CD4-positive, alpha-beta T cell treated with Interleukin-12 subunit alpha and Interleukin-12 subunit beta, for 1 hour (primary cell): Measurements from ENCODE around the gene TFPI.

Experiments
- DNase-seq: peaks from one replicate; pipeline ENCODE4 v3.0.0-alpha.2; 2020

The TFPI gene

DNA sequence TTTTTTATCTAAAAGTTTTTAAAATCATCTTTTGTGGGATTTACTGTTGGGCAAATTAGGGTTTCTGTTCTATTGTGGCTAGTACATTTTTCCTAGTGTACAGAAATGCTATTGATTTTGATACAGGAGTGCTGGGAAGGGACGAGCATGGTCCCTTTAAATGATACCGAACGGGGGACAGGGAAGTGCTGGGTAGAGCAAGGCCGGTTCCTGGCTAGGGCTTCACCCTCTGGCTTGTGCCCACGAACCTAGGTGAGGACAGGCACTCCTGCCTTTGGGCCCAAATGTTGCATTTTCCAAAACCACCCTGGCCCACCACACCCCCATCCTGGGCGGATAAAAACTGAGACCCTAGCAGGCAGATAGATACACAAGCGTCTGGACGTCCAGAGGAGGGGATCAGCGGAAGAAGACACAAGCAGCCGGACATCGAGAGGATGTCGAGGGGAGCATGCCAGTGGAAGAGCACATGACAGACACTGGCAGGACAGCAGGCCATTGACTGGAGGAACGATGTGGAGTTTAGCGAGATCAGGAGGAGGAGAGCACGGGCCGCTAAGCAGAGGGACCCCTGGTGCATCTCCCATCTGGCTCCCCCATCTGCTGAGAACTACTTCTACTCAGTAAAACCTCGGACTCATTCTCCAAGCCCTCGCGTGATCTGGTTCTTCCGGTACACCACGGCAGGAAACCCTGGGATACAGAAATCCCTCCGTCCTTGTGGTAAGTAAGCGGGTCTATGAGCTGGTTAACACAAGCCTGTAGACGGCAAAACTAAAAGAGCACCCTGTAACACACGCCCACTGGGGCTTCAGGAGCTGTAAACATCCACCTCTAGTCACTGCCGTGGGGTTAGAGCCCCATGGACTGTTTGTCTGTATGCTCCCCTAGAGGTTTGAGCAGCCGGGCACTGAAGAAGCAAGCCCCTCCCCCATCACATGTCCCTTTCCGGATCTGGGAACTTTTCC lies 92.7 kb downstream of the TFPI start:
- no peak for DNase-seq

DNA sequence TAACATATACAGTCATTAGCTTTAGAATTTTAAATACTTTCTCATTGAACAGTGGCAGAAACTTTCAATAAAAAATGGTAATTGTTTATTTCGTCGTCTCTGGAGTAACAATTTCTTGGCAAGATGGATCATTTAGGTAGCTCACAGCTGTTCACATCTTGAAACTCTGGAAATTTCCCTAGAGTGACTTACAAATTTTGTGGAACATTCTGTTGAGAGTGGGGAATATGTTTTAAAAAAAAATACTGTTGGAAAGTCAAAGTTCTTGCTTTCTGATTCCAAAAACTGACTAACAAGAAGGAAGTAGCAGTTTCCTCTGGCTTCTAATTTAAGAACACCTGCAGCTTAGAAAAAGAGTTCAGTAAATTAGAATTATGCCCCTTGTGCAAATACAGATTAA lies 95.0 kb downstream of the TFPI start:
- DNase-seq: no peak

DNA sequence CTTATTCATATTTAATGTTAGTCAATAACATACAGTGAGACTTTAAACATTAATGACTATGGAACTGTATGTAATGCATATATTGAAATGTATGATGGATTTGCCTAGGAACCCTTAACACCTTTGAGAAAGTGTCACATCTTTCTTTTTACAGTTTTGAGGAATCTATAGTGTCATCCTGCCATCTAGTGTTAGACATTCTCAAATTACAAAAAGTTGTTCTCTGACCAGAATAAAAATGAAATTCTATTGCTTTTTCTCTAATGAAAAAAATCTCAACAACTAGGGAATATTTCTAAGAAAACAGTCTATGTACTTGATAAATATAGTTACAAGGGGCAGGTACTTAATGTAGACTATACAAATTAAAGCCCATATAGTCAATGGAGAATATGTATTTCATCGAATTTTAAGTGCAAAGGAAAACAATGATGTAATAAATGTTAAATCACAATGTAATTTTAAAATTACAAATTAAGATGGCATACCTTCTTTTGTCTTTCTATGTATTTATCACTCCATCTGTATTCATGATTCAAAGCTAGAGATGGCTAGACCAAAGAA lies 101.1 kb downstream of the TFPI start:
- DNase-seq: peak; percentile 3

DNA sequence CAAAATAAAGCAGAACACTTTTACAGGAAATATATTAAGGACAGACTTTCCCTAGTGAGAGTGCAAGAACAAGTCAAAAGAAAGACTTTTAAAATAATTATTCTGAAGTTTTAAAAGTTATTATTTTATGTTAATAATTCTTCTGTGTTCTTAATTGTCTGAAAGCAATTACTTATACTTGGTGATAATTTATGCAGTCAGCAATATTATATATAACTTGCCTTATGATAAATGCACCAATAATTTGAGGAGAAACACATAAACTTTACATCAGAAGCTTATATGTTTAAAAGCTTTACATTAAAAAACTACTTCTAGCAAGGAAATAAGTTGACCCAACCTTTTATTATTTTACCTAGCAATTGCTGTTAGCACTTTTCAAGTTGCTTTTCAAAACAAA lies 102.7 kb downstream of the TFPI start:
- DNase-seq: no peak

DNA sequence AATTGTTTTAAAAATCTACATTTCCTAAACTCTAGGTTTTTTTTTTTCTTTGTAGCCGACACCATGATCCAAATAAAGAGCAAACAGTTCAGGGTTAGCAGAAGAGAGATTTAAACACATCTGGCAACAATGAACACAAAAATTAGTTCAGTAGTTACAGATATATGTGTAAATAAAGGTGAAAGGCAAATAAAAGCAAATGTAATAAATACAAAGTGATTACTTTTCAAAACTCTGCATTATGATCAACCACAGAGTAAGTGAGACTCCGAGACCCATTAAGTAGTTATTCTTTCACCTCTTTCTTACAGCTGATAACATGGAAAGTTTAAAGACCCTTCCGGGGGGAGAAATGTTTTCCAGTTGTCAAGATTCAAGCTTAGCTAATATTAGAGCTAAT lies 106.9 kb downstream of the TFPI start:
- DNase-seq: no peak

DNA sequence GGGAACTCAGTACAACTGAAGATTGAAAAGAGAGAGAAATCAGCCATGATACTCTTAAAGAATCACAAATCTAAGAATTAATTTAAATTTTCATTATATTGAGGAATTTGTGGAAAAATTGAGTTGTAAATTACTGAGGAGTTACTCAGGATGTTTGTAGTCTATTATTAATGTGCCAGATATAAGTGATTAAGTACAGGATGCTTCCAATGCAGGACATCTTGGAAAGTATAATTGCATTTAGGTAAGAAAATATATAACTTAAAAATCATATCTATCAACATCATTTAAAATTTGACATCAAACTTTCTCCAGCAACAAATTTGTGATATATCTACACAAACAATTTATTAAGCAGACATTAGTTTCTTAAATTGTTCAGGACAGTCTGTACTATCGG lies 107.5 kb downstream of the TFPI start:
- no peak for DNase-seq

DNA sequence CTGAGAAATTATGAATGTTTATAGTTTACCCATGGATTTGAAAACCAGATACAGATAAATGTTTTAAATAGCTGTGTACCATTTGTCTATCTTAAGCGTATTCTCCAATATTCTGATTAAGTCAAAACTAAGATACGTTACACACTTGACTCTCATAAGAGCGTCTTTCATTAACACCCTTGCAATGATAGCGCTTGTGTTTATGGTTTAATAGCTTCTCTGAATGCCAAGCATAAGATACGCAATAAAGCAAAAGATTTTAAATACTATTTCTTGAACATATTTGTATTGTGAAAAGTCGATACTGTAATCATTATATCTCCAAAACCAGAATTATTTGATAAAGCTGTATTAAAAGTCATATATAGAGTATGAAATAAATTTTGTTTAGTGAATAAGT lies 109.2 kb downstream of the TFPI start:
- DNase-seq: no peak

DNA sequence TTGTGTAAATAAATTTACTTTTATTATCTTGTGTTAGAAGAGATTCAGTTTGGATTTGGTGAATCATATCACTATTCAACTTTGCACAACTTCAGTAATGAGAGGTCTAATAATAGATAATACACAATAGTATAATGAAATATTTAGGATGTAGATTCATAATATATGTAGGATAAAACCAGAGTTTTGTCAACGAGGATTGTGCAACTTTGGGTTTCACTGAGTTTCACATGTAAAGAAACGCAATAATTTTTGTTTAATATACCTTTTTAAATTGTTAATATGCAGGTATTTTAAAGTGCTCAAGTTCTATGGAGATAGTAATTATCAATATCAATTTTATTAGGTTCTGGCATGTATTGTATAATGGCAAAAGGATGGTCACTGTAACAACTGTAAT lies 111.5 kb downstream of the TFPI start:
- no peak for DNase-seq

DNA sequence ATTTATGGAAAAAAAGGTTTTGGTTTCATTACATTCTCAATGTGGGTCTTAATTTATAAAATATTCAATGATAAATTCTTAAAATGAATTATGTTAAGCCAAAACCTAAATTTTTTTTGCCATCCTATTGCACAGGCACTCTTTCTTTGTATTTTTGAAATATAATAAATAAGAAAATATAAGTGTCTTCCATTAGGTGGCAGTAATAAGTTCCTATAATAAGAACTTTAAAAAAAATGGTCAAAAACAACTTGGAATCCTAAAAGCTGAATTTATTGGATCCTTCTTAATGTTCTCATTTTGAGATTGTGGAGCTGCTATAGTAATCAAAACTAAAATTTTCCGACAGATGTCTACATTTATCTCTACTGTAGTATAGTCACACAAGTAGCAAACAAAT lies 111.9 kb downstream of the TFPI start:
- DNase-seq: no peak

DNA sequence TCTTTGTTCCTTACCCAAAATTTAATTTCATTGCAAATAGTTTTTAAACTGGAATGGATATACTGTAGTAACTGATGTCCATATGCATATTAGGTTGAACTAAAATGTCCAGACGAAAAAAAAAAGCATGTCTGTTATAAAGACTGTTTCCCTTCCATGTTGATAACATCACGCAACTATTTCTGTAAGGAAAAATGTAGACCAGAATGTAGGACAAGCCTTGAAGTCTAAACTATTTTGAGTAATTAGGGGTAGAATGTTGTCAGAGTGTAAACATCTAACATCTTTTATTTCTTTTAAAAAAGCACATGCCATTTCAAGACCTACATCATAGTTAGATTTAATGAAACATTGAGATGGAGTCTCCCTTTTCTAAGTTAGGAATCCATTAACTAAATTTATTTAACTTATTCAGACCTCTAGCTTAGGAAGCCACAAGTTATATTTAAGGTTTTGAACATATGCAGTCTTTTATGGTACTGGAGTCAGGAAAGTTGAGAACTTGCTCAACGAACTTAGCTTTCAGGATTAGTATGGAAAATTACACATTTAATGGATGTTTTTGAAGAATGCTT lies 114.0 kb downstream of the TFPI start:
- no peak for DNase-seq

DNA sequence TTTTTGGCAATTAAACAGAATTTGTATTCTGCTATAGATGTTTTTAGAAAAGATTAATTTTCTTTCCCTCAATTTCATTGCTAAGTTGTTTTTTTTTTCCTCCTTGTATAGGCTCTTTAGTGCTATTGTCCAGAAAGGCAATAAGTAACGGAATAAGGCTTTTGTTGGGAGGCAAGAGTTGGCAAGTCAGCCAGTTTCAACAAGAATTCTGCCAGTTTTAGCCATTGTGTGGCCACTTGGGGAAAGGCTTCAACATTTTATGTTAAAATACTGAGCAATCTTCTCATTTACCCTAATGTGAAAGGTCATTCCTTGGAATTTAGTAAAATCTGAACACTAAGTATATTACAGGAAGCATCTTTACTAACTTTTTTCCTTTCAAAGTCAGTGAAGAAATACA lies 115.8 kb downstream of the TFPI start:
- no peak for DNase-seq

DNA sequence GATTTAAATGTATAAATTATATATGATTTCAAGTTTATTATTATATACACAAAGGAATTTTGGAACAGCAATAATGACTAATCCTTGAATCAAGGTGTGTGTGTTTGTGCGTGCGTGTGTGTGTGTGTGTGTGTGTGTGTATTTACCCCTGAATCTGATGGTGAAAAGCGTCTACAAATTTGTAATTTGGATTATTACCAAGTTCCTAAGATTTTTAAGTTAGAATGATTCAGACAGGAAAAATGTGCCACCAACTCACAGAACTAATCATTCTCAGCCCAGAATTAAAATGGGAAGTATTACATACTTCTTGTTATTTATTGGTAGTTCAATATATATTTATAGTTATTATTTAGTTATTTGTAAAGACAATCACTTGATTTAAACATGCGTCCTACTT lies 118.5 kb downstream of the TFPI start:
- DNase-seq: no peak

DNA sequence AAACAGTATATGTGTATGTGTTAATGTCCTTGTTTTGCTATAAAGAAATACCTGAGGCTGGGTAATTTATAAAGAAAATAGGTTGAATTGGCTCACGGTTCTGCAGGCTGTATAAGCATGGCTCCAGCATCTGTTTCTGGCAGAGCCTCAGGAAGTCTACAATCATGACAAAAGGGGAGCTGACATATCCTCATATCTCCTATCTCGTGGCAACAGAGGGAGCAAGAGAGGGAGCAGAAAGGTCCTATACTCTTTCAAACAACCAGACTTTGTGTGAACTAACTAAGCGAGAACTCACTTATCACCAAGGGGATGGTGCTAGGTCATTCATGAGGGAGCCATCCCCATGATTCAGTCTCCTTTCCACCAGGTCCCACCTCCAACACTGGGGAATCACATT lies 119.2 kb downstream of the TFPI start:
- DNase-seq: no peak

DNA sequence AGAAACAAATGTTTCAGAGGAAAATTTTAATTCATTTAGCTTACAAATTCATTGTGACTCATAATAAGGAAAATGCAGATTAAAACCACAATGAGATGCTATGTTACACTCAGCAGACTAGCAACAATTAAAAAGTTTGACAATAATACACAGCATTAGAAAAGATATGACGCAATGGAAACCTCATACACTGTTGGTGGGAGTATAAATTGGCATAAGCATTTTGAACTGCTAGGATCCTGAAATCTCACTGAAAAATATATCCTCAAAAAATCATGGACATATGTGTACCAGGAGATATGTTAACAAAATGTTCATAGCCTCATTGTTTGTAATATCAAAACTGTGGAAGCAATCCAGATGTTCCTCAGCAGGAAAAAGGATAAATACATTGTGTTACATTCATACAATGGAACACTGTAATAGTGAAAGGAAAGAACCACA lies 119.9 kb downstream of the TFPI start:
- DNase-seq: no peak

DNA sequence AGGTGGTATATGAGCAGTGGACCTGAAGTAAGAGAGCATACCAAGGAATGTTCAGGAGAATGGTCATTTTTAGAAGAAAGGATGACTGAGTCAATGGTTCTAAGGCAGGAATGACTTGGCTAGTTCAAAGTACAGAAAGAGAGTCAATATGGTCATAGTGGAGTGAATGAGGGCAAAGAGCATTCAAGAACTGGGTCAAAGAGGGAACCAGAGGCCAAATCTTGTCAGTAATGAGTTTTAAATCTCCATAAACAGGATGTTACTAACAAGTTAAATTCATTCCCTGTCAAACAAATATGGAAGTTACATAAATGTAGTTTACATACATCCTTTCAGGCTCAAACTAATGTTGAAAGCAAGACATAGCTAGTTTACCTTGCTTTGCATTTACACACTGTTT lies 122.3 kb downstream of the TFPI start:
- DNase-seq: no peak

DNA sequence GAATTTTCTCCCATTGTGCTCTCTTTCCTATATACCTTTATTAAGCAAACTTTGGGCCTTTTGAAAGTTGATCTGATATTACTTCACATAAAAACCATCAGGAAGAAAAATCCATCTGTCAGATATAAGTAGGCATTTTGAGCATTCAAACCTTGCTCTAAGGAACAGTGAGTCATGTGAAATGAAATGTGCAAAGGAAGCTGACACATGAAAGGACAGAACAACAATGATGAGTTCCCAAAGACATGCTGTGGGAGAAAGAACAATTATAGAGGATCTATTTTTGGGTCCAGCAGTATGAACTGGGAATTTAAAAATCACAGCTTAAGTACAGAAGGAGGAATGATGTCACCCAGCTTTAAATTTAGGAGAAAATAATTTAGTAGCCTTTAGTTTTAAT lies 124.2 kb downstream of the TFPI start:
- no peak for DNase-seq

DNA sequence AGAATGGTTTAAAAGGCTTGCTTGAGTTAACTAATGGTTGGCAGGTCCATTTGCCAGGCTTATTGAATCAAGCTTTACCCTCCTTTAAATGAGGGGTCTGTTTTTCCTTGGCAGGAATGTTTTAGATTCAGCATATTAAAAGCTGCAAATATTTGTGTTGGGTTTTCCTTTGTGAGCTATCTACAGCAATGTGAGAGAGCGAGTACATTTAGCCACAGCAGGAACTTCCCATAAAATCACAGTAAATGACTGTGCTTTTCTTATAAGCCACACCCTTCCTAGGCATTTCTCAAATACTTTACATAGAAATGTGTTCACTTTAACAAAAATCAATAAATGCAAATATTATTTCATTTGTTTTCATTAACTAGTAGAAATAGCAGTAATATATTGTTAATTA lies 130.1 kb downstream of the TFPI start:
- DNase-seq: no peak

DNA sequence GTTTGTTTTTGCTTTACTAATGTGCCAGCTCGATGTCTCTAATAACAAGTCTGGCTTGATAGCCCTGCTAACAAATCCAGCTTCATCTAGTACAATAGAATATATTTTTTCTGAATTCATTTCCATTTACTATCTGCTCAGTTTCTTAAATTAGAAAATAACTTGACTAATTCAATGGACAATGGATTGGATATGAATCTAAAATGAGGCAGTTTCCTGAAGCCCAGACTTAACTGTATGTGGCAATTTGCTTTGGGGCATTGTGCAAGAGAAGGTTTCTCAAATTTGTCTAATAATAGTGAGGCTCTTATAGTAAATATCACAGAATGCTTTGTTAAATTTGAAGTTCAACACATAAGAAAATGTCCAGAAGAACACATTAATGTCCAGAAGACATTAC lies 132.0 kb downstream of the TFPI start:
- no peak for DNase-seq

DNA sequence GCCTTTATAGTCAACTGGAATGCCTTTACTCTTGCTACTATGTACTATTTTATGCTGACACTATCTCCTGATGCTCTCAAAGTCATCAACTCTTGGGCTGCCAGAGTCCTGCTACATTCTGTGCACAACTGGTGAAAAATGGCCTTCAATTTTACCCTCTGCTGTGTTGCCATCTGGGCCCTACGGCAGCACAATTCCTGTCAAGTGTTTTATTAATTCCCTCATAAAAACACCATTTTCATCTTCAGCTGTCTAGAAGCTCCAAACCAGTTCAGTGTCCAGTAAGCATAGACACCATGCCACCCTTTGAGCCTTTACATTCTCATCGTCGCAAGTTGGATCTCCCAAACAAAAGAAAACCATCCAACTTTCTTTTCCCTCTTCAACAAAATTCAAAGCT lies 132.7 kb downstream of the TFPI start:
- no peak for DNase-seq

DNA sequence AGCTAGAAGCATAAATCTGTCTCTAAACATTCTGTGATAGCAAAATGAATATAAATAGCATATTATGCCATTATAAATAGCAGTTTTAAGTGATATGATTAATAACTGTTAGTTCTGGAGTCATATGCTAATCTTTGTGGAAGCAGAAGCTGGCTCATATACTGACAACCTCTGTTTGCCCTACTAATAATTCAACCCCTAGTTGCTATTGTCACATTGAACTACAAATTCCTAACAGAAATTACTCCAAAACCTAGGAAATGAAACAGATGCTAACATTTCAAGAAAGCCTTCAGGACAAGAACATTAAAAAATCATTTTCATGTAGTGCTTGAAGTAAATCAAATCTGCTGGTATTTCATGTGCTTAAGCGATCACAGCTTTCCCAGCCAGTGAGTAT lies 134.4 kb downstream of the TFPI start:
- no peak for DNase-seq

DNA sequence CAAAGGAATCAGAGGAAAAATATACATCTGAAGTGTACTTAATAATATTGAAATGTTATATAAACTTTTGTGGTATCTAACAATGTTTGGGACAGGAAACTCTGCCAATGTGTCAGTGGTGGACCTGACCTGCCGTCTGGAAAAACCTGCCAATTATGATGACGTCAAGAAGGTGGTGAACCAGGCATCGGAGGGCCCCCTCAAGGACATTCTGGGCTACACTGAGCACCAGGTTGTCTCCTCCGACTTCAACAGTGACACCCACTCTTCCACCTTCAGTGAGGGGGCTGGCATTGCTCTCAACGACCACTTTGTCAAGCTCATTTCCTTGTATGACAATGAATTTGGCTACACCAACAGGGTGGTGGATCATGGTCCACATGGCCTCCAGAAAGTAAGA lies 138.8 kb downstream of the TFPI start:
- no peak for DNase-seq
